Measurements from ENCODE around the gene RCC1.

DNA sequence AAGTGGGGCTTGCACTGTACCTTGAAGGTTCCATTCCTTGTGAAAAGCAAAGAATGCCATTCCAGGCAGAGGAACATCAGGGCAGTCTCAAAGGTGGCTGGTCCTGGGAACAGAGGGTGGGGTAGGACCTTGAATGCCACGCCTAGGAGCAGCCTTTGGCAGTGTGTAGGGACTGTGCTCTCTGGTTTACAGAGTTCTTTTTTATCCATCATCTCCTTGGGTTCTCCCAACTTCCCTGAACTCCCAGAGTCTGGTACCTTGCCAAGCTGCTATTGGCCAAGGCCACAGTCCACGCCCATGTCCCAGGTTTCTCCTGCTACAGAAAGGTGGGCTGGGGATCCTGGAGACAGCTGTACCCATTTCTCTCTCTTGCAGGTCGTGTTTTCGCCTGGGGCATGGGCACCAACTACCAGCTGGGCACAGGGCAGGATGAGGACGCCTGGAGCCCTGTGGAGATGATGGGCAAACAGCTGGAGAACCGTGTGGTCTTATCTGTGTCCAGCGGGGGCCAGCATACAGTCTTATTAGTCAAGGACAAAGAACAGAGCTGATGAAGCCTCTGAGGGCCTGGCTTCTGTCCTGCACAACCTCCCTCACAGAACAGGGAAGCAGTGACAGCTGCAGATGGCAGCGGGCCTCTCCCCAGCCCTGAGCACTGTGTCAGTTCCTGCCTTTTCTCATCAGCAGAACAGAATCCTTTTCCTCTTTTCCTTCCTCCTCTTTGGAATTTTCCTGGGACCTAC is 31.8 kb downstream of the RCC1 start:
- TF ChIP-seq, protein P1, sequence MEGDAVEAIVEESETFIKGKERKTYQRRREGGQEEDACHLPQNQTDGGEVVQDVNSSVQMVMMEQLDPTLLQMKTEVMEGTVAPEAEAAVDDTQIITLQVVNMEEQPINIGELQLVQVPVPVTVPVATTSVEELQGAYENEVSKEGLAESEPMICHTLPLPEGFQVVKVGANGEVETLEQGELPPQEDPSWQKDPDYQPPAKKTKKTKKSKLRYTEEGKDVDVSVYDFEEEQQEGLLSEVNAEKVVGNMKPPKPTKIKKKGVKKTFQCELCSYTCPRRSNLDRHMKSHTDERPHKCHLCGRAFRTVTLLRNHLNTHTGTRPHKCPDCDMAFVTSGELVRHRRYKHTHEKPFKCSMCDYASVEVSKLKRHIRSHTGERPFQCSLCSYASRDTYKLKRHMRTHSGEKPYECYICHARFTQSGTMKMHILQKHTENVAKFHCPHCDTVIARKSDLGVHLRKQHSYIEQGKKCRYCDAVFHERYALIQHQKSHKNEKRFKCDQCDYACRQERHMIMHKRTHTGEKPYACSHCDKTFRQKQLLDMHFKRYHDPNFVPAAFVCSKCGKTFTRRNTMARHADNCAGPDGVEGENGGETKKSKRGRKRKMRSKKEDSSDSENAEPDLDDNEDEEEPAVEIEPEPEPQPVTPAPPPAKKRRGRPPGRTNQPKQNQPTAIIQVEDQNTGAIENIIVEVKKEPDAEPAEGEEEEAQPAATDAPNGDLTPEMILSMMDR (IDR thresholded peaks at IDR 0.05; ENCODE audit: low read length), result no peak
- TF ChIP-seq EZH2 (optimal IDR thresholded peaks at IDR 0.05; ENCODE audit: low read depth, low read length) (no peak), EZH2phosphoT487 (IDR thresholded peaks at IDR 0.05; ENCODE audit: low read length) (no peak)

Measured in MM.1S (cell line).